Astrocyte (in vitro differentiated cells and primary cell): ENCODE measurements around the gene EGLN1. TPM values are rescaled to one million over a fixed set of nuclear protein-coding genes. Genes with fewer than 3 reads are reported as not detected.

Source experiments
- DNase-seq: peaks from one replicate; pipeline ENCODE4 v3.0.0-alpha.2; 2010; ENCODE audit warnings: low read depth
- FAIRE-seq: peaks from 2 replicates; lab custom pipeline; 2011; peaks lifted over from hg19 to GRCh38; lab: Jason Lieb, UNC
- H2AFZ ChIP-seq: 2 replicates; pipeline ENCODE4 v1.6.0; 2012; ENCODE audit warnings: low read depth, low read length, inconsistent platforms
- H3K27ac ChIP-seq: 2 replicates; pipeline ENCODE4 v1.5.1; 2011; ENCODE audit warnings: low read depth, low read length, inconsistent platforms
- H3K27me3 ChIP-seq: 2 replicates; pipeline ENCODE4 v1.6.0; 2011; ENCODE audit warnings: low read length, inconsistent platforms; ENCODE audit not compliant: insufficient read depth
- H3K36me3 ChIP-seq: 2 replicates; pipeline ENCODE4 v1.5.1; 2011; ENCODE audit warnings: low read length, inconsistent platforms; ENCODE audit not compliant: insufficient read depth
- H3K4me1 ChIP-seq: 2 replicates; pipeline ENCODE4 v1.5.1; 2011; ENCODE audit warnings: low read length, inconsistent platforms; ENCODE audit not compliant: insufficient read depth
- H3K4me2 ChIP-seq: 2 replicates; pipeline ENCODE4 v1.6.0; 2012; ENCODE audit warnings: low read length, inconsistent platforms
- H3K4me3 ChIP-seq: 2 replicates; pipeline ENCODE4 v1.5.1; 2011; ENCODE audit warnings: low read depth, mild to moderate bottlenecking, low read length, inconsistent platforms; ENCODE audit not compliant: insufficient read depth
- H3K79me2 ChIP-seq: 2 replicates; pipeline ENCODE4 v1.6.0; 2012; ENCODE audit warnings: mild to moderate bottlenecking, low read length, inconsistent platforms; ENCODE audit not compliant: insufficient read depth
- H3K9ac ChIP-seq: 2 replicates; pipeline ENCODE4 v1.6.0; 2012; ENCODE audit warnings: mild to moderate bottlenecking, low read length, inconsistent platforms
- H3K9me3 ChIP-seq: 2 replicates; pipeline ENCODE4 v1.5.1; 2012; ENCODE audit warnings: low read depth, mild to moderate bottlenecking, low read length, inconsistent platforms; ENCODE audit not compliant: insufficient read depth
- H4K20me1 ChIP-seq: 2 replicates; pipeline ENCODE4 v1.6.0; 2012; ENCODE audit warnings: low read length, inconsistent platforms; ENCODE audit not compliant: insufficient read depth
- H3K27ac Mint-ChIP-seq: one replicate; pipeline ENCODE4 v1.8.0; 2021; ENCODE audit warnings: mild to moderate bottlenecking, mixed read lengths; ENCODE audit not compliant: unreplicated experiment
- H3K27me3 Mint-ChIP-seq: one replicate; pipeline ENCODE4 v1.8.0; 2021; ENCODE audit warnings: low read depth, mixed read lengths; ENCODE audit not compliant: unreplicated experiment
- H3K36me3 Mint-ChIP-seq: one replicate; pipeline ENCODE4 v1.8.0; 2021; ENCODE audit warnings: low read depth, mixed read lengths; ENCODE audit not compliant: unreplicated experiment
- H3K4me1 Mint-ChIP-seq: one replicate; pipeline ENCODE4 v1.8.0; 2021; ENCODE audit warnings: low read depth, mixed read lengths; ENCODE audit not compliant: unreplicated experiment
- H3K4me3 Mint-ChIP-seq: one replicate; pipeline ENCODE4 v1.8.0; 2021; ENCODE audit warnings: mild to moderate bottlenecking, moderate library complexity, mixed read lengths; ENCODE audit not compliant: unreplicated experiment
- H3K9me3 Mint-ChIP-seq: one replicate; pipeline ENCODE4 v1.8.0; 2021; ENCODE audit warnings: mild to moderate bottlenecking, mixed read lengths; ENCODE audit not compliant: unreplicated experiment
- CTCF ChIP-seq: IDR thresholded peaks from 2 replicates; pipeline ENCODE4 v1.5.1; 2011; ENCODE audit warnings: low read depth, mild to moderate bottlenecking, inconsistent platforms, low read length, moderate library complexity; ENCODE audit not compliant: insufficient read depth
- EZH2 ChIP-seq: IDR thresholded peaks from 2 replicates; pipeline ENCODE4 v1.6.1; 2012; ENCODE audit warnings: mild to moderate bottlenecking, low read length, inconsistent platforms; ENCODE audit not compliant: insufficient read depth
- total RNA-seq: library from RNA; stranded (reverse); gene quantifications from 2 replicates; pipeline ENCODE4 v1.2.1, GENCODE V29; 2021

The EGLN1 gene
- total RNA-seq, 1 donor from 2014 or later = 34.5 TPM

DNA sequence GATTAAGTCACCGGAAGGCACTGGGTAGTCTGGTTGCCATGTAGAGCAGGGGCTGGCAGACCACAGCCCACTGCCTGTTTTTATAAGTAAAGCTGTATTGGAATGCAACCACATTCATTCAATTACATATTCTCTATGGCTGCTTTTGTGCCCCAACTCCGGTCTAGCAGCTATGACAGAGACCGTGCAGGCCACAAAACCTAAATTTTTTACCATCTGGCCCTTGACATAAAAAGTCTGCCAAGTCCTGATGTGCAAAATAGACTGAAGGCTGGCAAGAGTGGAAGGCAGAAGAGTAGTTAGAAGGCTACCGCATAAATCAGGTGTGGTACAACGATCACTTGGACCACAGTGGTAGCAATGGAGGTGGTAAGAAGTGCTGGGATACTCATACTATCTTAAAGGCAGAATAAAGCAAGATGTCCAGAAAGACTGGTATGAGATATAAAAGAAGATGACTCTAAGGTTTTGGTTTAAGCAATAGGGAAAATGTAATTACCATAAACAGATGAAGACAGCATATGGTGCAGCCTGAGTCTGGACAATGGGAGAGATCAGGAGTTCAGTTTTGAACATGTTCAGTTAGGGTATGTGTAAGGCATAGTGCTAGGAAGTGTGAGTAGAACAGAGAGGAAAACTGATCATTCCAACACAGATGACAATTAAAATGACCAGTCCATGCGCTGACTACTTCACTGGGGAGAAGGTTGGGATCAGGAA is 37.2 kb downstream of the EGLN1 start:
- no peak for DNase-seq
- Histone ChIP-seq H3K4me2 (no peak overlapping the region), H3K9ac (no peak overlapping the region), H3K27ac (no peak overlapping the region), H3K4me1 (peaks cover 10% of the 10 kb centered on the region), H3K27me3 (no peaks in the 10 kb centered on the region), H3K9me3 (no peaks in the 10 kb centered on the region), H4K20me1 (peaks cover 13% of the 10 kb centered on the region), H3K4me3 (no peak overlapping the region), H3K36me3 (no peaks in the 10 kb centered on the region), H3K79me2 (peaks cover 77% of the 10 kb centered on the region), H2AFZ (no peak overlapping the region)
- FAIRE-seq = no peak
- Mint-ChIP-seq H3K9me3 (no peaks in the 10 kb centered on the region), H3K4me1 (peaks cover 16% of the 10 kb centered on the region), H3K27ac (no peak overlapping the region), H3K4me3 (no peak overlapping the region), H3K27me3 (no peaks in the 10 kb centered on the region), H3K36me3 (peaks cover 3% of the 10 kb centered on the region)
- TF ChIP-seq EZH2 = no peak
- no peak for TF ChIP-seq CTCF

GRCh38 chr1:231383159-231383860 is 38.8 kb downstream of the EGLN1 start:
- Mint-ChIP-seq H3K4me3 (no peak overlapping the region), H3K27me3 (no peaks in the 10 kb centered on the region), H3K27ac (no peak overlapping the region), H3K4me1 (peaks cover 14% of the 10 kb centered on the region), H3K9me3 (no peaks in the 10 kb centered on the region), H3K36me3 (peaks cover 2% of the 10 kb centered on the region)
- Histone ChIP-seq H3K9me3 (no peaks in the 10 kb centered on the region), H3K4me2 (no peak overlapping the region), H3K4me3 (no peak overlapping the region), H3K36me3 (no peaks in the 10 kb centered on the region), H3K27me3 (no peaks in the 10 kb centered on the region), H3K9ac (no peak overlapping the region), H3K27ac (no peak overlapping the region), H4K20me1 (peaks cover 22% of the 10 kb centered on the region), H3K79me2 (peaks cover 76% of the 10 kb centered on the region), H2AFZ (no peak overlapping the region), H3K4me1 (peaks cover 4% of the 10 kb centered on the region)
- DNase-seq (no peak), FAIRE-seq (no peak)
- TF ChIP-seq CTCF (no peak), EZH2 (no peak)

DNA sequence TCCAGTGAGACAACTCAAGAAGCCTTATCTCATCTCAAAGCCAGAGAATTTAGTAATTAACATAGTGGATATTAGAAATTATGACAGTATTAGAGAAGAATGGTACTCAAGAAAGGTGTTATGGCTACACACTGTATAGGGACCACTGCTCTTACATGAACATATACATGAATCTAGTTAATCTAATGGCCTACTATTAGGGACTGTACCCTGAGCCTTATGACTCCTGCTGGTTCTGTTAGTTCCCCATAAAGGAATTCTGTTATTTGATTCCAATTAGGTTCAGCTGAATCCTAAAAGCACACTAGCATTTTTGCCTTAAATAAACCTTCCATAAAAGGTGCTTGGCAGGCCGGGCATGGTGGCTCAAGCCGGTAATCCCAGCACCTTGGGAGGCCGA is 39.7 kb downstream of the EGLN1 start:
- no peaks in the 10 kb centered on the region for H3K4me1 ChIP-seq
- H3K9me3 Mint-ChIP-seq = no peaks in the 10 kb centered on the region
- no peak overlapping the region for H3K4me3 ChIP-seq
- peaks cover 11% of the 10 kb centered on the region for H3K4me1 Mint-ChIP-seq
- H3K27ac Mint-ChIP-seq = no peak overlapping the region
- DNase-seq = no peak
- FAIRE-seq = no peak
- TF ChIP-seq EZH2 (no peak), CTCF (no peak)
- H4K20me1 ChIP-seq = peaks cover 24% of the 10 kb centered on the region
- H3K9ac ChIP-seq = no peak overlapping the region
- H3K4me2 ChIP-seq = no peak overlapping the region
- no peak overlapping the region for H3K27ac ChIP-seq
- no peaks in the 10 kb centered on the region for H3K36me3 ChIP-seq
- no peaks in the 10 kb centered on the region for H3K9me3 ChIP-seq
- H3K79me2 ChIP-seq = peaks cover 77% of the 10 kb centered on the region
- no peaks in the 10 kb centered on the region for H3K27me3 ChIP-seq
- no peak overlapping the region for H3K4me3 Mint-ChIP-seq
- H2AFZ ChIP-seq = no peak overlapping the region
- no peaks in the 10 kb centered on the region for H3K27me3 Mint-ChIP-seq
- H3K36me3 Mint-ChIP-seq = peaks cover 2% of the 10 kb centered on the region
